NB4 (cell line): ENCODE results near the gene GPC5.

ENCODE experiments used
- CTCF ChIP-seq: IDR thresholded peaks from one replicate; pipeline ENCODE4 v1.5.1; 2012; ENCODE audit warnings: low read depth, low read length
- MYC ChIP-seq: IDR thresholded peaks from 2 replicates; pipeline ENCODE4 v1.6.1; 2011; ENCODE audit warnings: low read depth, low read length
- POLR2A ChIP-seq: IDR thresholded peaks from 2 replicates; pipeline ENCODE4 v1.6.1; 2011; ENCODE audit warnings: mild to moderate bottlenecking; ENCODE audit not compliant: insufficient read length; ENCODE audit errors: extremely low read depth

GRCh38 chr13:92188574-92188973, 790.2 kb downstream of the GPC5 start:
- TF ChIP-seq CTCF (no peak), POLR2A (no peak), MYC (no peak)
